ENCODE data around the gene PLA2G12A. TPM values are rescaled to one million over a fixed set of nuclear protein-coding genes. Genes with fewer than 3 reads are reported as not detected.

PLA2G12A gene
- total and polyA plus RNA-seq, 10 of the 15 experiments (the other 5 are each of a cell fraction or from before 2014, with no cell fraction given): 3.7 to 36.8 (median 15.5) TPM

- no peak for TF ChIP-seq NFYB (IDR thresholded peaks at IDR 0.05; ENCODE audit: insufficient read depth, low read depth, low read length)
- peak; percentile 86; the same call in 1 of the 2 replicates for TF ChIP-seq RB1 (IDR thresholded peaks at IDR 0.05; ENCODE audit: borderline replicate concordance)
Measured at GRCh38 chr4:109703664-109704361, 26.1 kb downstream of the PLA2G12A start (continued).

GRCh38 chr4:109702950-109703663 is 26.8 kb downstream of the PLA2G12A start, which contains the start of gene CASP6:
CASP6 (minus strand) TSS chr4:109703445; CDS start chr4:109703395, 50 bp downstream.
- H3K79me2 ChIP-seq (ENCODE audit: control insufficient read depth, insufficient read depth, low read length): peaks cover 6% of the 10 kb centered on the region
- CTCF ChIA-PET: interaction anchor here (0.8 to 2.0 kb wide), 8 partner anchors 9 to 271 kb away, joined by 3 to 5 read pairs (median 4); partner anchors contain the start of gene PLA2G12A
- peak; percentile 70 for FAIRE-seq
- POLR2A ChIA-PET: interaction anchor here (0.9 to 3.0 kb wide), 4 partner anchors 27 to 270 kb away, joined by 3 to 13 read pairs (median 5); partner anchors contain the start of genes PLA2G12A and SEC24B
- peaks cover 15% of the 10 kb centered on the region for H3K4me1 ChIP-seq (ENCODE audit: control insufficient read depth, insufficient read depth, low read length)
- H2AFZ ChIP-seq (ENCODE audit: control insufficient read depth, low read depth, low read length): peak within 1 kb of the TSS; percentile 76
- DNase-seq (ENCODE audit: low read depth, low spot score): peak; percentile 41
- RAD21 ChIA-PET (ENCODE audit: unreplicated experiment): interaction anchor here (0.7 to 2.3 kb wide), 11 partner anchors 27 to 278 kb away, joined by 3 to 7 read pairs (median 4); partner anchors contain the start of genes CFI, GAR1, MCUB and PLA2G12A
- H3K9me3 ChIP-seq (replicated peaks; ENCODE audit: control insufficient read depth, insufficient read depth, low read length): no peaks in the 10 kb centered on the region
- TSS peak; percentile 56 for BruUV-seq (replicated peaks)
- peak; percentile 90 for ATAC-seq
- SMC1A ChIA-PET (ENCODE audit: uncharacterized antibody, unreplicated experiment): interaction anchor here (1.1 to 6.3 kb wide), 8 partner anchors 12 to 278 kb away, joined by 3 to 27 read pairs (median 4); no protein-coding TSS in a partner anchor
- no peaks in the 10 kb centered on the region for H3K27me3 ChIP-seq (replicated peaks in 1 of 2; ENCODE audit: control insufficient read depth in 2 of 2, insufficient read depth in 2 of 2, low read length in 1 of 2)
- intact Hi-C loops (cut with micrococcal nuclease; ENCODE audit: unreplicated experiment): loop anchor here (1.0 to 10.0 kb wide), 5 partner anchors 101 to 272 kb away; partner anchors contain the start of genes GAR1, MCUB and SEC24B
- peak within 1 kb of the TSS; percentile 71 for H3K27ac ChIP-seq (ENCODE audit: control insufficient read depth, insufficient read depth)
- H3K4me3 ChIP-seq: peak within 1 kb of the TSS; percentile 96
- no peaks in the 10 kb centered on the region for H3K36me3 ChIP-seq (ENCODE audit: control insufficient read depth in 2 of 2, insufficient read depth in 2 of 2, low read length in 1 of 2)
- under 1% methylated on average over 72 of the region's 72 CpGs for WGBS (ENCODE audit: insufficient coverage, insufficient replicate concordance, low lambda C conversion rate, missing lambda C conversion rate)
- peak within 1 kb of the TSS; percentile 61 for H3K9ac ChIP-seq (ENCODE audit: control insufficient read depth, insufficient read depth, low read length)
- H3K4me2 ChIP-seq (ENCODE audit: control insufficient read depth, insufficient read depth): peak within 1 kb of the TSS; percentile 79
- H4K20me1 ChIP-seq (ENCODE audit: control insufficient read depth, insufficient read depth): no peaks in the 10 kb centered on the region
- in situ Hi-C loops (cut with MboI): no loop called here
- TF ChIP-seq SRF (IDR thresholded peaks at IDR 0.05; ENCODE audit: low read depth in 2 of 2, low read length in 2 of 2) (peak in 1 of 2 experiments; percentile 87; a peak in 2 of 4 replicates), YY1 (IDR thresholded peaks at IDR 0.05; ENCODE audit: low read depth, low read length) (peak; percentile 59; the same call in 1 of the 2 replicates), CHD2 (IDR thresholded peaks at IDR 0.05; ENCODE audit: borderline replicate concordance, low read depth, low read length) (peak; percentile 29; the same call in 1 of the 2 replicates), CBX5 (IDR thresholded peaks at IDR 0.05; ENCODE audit: low read depth) (peak; percentile 75), POLR2A (IDR thresholded peaks at IDR 0.05; ENCODE audit: low read depth, low read length) (peak; percentile 73), PAX5 (IDR thresholded peaks at IDR 0.05; ENCODE audit: borderline replicate concordance, low read depth, low read length) (0 out of 2 replicates have a peak, but pooled peaks have one; percentile 3), TARDBP (IDR thresholded peaks at IDR 0.05; ENCODE audit: borderline replicate concordance) (0 out of 2 replicates have a peak, but pooled peaks have one; percentile 4), HDGF (IDR thresholded peaks at IDR 0.05) (0 out of 2 replicates have a peak, but pooled peaks have one; percentile 27), RUNX3 (IDR thresholded peaks at IDR 0.05; ENCODE audit: low read length) (no peak; the same call in none of the 2 replicates), IKZF1 (conservative IDR thresholded peaks at IDR 0.05) (peak; percentile 68), BHLHE40 (IDR thresholded peaks at IDR 0.05; ENCODE audit: borderline replicate concordance in 1 of 2, low read depth in 2 of 2, low read length in 1 of 2) (peak in 1 of 2 experiments; percentile 37; a peak in 1 of 4 replicates), USF2 (IDR thresholded peaks at IDR 0.05; ENCODE audit: borderline replicate concordance, low read depth, low read length) (no peak), SMARCA5 (IDR thresholded peaks at IDR 0.05) (peak; percentile 57), ETV6 (conservative IDR thresholded peaks at IDR 0.05 in 1 of 2, IDR thresholded peaks at IDR 0.05 in 1 of 2; ENCODE audit: borderline replicate concordance in 1 of 2, low read depth in 1 of 2) (peak in 1 of 2 experiments; percentile 77; a peak in 1 of 4 replicates), TCF3 (IDR thresholded peaks at IDR 0.05; ENCODE audit: borderline replicate concordance, insufficient read depth, low read depth, low read length) (peak; percentile 60; the same call in 1 of the 2 replicates), CREM (IDR thresholded peaks at IDR 0.05; ENCODE audit: low read depth) (peak; percentile 53; the same call in 1 of the 2 replicates), SUPT20H (IDR thresholded peaks at IDR 0.05; ENCODE audit: borderline replicate concordance, control insufficient read depth, low read depth, low read length) (no peak), TCF12 (IDR thresholded peaks at IDR 0.05; ENCODE audit: low read depth, low read length) (peak; percentile 63), SMC3 (IDR thresholded peaks at IDR 0.05; ENCODE audit: borderline replicate concordance, low read length) (peak; percentile 56; the same call in 1 of the 2 replicates)
